ENCODE results near the gene GALNTL6.

Gene GALNTL6

DNA sequence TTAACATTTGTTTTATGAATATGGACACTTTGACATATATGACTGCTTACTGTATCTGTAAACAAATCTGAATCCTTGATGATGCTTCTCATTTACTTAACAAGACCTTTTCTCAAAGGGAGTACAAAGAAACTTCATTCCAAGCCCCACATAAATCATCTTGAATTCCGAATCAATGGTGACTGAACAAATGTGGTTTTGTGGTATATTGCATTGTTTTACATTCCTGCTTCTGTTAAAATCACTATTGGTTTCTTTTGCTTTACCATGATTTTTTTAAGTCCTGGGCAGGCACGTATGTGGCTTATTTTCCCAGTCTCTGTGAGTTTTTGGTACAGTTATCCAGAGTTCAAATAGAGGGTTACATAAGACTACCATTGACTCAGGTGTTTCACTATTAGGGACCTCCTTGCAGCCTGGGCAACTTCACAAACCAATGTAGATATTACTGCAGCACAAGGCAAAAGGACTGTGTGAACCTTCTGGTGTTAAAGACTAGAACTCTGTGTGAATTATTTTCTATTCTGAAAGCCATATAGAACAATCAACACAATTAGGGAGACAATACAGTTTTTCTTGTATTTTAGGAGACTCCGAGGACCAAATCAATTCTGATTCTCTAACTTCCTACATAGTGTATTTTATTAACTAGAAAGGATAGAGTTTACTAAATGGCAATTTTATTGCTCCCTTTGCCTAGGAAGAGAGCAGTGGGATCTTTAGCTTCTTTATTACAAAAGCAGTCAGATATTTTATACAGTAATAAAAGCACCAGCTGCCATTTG lies 196.4 kb downstream of the GALNTL6 start:
- no peak for DNase-seq

DNA sequence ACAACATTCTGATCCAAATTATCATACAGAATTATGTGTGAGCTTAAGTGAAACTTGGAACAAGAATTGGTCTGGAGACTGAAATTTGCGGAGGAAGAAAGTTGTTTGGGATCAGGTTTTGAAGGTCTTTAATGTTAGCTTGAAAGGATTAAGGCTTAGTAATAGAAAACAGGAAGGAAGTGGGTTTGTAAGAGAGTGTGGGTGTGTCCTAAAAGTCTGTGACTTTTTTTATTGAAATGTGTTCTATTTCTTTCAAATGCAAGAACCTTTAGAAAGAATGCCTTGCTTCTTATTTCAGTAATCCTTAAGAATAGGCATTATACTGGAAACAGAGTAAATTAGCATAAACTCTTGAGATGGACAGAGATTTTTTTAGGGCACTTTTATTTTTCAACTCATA lies 198.0 kb downstream of the GALNTL6 start:
- peak; percentile 10 for DNase-seq

DNA sequence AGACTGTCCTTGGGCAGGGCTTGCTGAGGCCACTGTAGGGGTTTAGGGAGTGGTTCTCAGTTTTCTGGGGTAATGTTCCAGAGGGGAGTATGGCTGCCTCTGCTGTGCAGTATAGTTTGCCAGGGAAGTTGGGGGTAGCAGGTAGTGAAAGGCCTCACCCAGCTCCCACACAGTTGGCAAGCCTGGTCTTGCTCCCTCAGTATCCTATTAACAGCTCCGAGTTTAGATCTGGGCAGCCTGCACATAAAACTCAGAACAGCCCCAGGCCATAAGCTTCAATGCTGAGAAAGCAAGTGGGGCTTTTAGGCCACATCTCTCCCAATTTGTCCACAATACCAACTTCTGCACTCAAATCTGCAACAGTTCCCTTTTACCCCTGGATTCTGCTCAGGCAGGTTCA lies 205.2 kb downstream of the GALNTL6 start:
- DNase-seq, result no peak

DNA sequence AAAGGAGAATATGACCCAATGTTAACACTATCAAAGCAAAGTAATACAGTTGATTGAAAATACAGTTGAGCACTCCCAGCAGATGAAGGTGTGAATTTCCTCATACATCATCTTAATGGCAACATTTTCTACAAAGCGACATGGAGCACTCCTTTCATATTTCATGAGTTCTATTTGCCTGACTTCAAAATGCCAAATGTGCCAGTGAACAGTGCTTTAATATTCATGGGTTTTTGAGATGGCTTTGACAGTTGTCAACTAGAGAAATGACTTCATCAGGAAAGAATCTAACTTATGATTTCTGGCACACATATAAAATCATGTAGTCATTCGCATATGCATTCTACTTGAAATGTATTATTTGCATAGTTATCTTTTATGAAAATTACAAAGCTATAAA lies 222.4 kb downstream of the GALNTL6 start:
- DNase-seq, result no peak

DNA sequence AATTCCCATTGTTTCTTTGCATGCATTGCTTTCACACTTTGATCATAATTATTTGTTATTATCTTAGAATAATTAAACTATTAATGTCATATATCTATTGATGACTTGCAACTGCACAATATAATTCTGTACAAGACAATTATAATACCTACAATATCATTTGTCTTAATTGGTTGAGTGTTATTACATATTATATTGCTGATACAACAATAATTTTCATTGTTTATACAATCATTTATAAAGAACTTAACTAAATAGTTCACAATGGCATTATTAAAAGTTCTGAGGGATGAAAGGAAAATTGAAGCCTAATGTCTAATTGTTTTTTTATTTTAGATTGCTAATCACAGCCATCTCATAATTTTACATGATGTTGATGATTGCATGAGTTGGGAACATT lies 227.6 kb downstream of the GALNTL6 start:
- no peak for DNase-seq

DNA sequence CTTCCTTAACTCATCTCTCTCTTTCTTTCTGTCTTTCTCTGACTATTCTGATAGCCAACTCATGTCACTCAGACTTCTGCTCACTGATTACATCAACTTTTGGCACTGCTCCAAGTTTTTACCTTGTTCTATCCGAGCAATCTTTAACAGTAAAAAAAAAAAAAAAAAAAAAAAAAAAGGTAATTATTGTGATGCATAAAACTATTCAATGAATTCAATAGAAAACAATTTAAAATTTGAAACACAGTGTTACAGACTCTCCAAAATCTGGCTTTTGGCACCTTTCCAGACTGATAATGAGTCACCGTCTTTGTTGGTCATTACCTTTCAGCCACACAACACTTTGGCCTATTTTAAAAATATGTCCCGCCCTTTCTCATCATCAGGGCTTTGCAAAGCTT lies 229.5 kb downstream of the GALNTL6 start:
- DNase-seq, result peak; percentile 29

DNA sequence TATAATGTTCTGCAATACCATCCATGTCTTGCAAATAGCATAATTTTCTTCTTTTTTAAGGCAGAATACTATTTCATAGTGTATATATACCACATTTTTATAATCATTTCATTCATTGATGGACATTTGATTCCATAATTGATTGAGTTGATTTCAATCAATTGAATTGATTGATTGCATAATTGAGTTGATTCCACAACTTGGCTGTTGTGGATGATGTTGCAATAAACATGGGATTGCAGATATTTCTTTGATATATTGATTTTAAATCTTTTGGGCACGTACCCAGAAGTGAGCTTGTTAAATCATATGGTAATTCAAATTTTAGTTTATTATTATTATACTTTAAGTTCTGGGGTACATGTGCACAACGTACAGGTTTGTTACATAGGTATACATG lies 232.8 kb downstream of the GALNTL6 start:
- DNase-seq, result no peak

DNA sequence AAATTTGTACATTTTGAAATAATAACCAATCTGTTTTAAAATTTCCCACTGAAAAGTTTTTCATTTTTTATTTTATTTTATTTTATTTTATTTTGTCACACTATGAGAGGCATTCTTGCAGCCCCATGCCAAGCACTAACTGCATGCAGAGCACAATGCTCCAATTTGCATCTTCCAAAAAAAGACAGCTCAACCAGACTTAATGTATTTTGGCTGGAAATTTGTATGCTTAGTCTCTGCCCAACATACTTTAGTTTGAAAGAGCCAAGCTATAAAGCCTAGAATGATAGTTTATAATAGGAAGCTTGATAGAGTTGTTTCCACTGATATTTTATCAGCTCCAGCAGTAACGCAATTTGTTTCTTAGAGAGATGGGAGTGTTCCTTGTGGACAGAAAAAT lies 235.5 kb downstream of the GALNTL6 start:
- DNase-seq, result no peak

DNA sequence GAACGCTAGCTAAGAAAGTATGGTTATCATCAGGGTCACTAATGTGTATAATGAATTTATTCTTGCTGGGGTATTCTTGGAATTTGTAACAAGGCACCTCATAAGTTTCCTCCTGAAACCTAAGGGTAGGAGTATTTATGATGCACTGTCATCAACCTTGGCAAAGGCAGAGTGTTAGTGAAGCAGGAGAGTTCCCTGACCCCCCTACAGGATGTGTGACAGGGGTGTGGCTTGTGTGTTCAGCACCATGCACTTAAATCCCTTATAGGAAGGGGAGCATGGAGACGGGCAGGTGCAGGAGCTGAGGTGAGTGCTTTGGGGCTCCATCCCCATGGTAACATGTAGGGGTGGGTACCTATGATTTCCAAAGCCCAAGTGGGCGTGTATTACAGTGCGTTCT lies 237.7 kb downstream of the GALNTL6 start:
- no peak for DNase-seq

DNA sequence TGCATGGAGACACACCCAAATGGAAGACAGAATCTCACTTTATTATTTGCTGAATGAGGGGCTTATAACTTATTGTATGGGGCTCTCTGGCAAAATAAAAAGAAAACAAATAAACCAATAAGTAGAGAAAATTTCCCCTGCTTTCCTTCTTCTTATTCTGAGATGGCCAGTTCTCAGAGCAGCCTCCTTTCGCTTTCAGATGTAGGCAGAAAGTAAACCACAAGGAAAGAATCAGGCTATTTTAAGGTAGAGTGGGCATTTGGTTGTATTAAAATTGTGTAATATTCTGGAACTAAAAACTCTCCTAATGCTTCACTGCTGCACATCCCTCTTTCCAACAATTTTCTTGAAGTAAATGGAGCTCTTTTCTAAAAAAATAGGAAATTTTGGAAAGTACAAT lies 241.8 kb downstream of the GALNTL6 start:
- DNase-seq, result no peak

DNA sequence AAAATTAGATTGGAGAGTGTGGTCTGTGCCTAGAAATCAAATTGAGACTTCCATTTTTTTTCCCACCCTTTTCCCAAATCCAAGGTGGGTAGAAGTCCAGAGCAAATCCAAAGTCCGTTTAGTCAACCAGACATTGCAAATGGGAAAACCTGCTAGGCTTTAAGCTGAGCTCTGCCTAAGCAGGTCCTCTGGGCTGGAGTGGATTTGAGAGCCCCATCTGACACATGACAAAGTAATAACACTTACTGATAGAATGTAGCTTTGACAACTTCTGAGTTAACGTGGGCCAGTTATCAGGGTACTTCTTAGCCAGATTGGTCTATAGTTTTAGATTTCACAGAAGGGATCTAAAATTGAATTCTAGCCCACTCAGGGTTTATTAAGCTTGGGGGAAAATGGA lies 242.3 kb downstream of the GALNTL6 start:
- DNase-seq, result no peak

DNA sequence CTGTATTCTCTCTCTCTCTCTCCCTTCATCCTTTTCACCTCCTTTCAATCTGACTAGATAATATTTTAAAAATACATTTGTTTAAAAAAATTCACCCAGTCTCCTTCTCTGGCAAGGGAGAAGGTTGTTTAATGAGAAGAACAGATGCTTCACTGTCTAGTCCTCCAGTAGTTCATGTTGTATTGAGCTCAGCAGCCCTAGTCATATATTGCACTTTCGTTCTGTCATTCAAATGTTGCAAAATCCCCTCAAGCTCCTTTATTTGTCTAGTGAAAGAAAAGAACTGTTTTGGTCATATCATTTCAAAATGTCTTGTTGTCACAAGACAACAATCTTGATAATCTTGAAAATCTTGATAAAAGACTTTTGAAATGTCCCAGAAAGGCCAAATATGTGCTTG lies 248.0 kb downstream of the GALNTL6 start:
- DNase-seq, result peak; percentile 23

DNA sequence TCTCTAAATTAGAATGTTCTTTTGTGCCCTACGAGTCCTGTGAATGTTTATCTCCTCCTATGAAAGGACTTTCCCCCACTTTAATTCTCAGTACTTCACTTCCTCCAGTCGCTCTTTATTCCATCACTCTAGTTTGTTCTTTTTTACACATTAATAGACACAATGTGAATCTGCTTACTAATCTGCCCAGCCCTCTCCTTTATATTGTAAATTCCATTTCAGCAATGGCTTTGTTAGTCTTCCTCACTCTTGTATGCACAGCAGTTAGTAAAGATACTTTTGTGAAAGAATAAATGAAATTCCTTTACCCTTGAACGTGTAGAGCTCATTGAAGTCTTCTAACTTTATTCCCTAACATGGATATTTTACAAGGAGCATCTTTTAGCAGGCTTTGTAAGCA lies 255.3 kb downstream of the GALNTL6 start:
- no peak for DNase-seq

DNA sequence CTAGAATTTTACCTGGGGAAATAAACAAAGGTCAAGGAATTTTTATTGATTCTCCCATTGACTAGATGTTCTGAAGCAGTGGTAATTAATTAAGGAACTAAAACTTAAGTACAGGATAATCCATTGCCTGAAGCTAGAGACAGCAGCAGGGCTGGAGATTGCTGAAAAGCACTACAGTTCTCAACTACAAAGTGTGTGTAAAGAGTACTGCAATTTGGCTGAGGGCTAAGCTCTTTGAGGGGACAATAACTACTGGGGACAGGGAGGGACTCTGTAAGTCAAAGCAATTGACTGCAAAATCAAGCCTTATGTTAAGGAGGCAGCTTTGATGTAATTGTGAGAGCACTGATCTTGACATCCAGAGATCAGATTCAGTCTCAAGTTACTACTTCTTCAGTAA lies 260.4 kb downstream of the GALNTL6 start:
- DNase-seq, result no peak

DNA sequence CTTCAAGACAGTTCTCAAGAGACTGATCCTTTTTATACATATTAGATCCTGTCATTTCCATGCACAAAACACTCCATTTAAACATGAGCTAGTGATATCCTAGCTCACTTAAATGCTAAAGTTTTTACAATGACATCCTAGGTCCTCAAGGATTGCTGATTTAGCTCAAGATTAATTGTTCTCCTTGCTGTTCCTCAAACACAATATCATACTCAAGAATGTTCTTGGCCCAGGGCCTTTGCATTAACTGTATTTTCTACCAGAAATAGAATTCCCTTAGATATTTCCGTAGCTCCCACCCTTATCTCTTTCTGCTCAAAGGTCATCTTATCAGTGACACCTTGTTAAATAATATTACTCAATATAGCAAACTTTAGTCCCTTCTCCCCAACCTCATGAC lies 270.1 kb downstream of the GALNTL6 start:
- DNase-seq, result no peak

DNA sequence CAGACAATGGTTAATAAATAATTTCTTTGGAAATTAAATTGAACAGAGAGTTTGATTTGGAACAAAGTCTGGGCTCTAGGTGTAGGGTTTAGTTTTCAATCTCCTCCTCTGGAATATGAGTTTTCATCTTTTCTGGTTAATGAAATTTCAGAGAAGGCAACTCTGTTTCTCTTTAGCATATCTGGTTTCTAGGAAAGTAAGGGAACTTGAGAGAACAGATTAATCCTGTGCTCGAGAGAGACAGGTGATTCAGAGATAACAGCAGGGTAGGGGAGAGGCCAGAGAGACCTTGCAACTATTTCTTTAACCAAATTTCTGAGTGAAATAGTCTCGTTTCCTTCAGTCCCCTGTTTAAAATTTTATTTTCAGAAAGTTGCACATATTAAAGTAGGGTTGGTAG lies 275.4 kb downstream of the GALNTL6 start:
- no peak for DNase-seq

DNA sequence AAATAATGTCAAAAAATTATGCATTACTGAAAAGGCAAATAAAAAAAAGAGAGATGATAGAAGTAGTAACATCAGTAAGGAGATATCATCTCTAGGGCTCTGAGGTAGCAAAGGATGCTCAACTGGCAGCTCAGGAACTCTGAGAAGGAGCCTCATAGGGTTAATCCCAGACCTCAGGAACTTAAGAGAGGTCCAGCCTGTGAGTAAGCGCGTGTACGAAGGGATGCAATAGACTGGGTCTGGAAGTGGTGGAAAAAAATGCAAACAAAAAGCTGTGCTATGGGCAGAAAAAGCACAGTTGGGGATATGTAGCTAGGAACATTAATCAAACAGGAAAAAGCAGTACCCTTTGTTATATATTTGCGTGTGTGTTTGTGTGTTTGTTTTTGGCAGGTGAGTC lies 282.0 kb downstream of the GALNTL6 start:
- no peak for DNase-seq

DNA sequence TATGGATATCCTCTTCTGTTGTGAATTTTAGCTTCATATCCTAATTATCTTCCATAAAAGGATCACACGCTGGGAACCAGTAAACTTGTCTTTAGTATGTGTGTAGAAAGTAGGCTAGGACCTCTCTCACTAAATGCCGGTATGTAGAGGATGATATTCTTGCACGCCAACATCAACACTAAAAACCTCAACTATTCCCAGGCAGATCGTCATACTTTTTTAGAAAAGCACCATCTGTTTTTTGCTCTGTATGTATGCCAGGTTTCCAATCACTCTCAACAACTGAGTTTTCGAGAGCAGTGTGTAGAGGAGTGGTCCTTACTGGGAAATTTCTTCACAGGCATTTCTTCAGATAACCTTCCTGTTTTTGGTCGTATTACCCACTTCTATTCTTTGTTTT lies 283.6 kb downstream of the GALNTL6 start:
- no peak for DNase-seq

DNA sequence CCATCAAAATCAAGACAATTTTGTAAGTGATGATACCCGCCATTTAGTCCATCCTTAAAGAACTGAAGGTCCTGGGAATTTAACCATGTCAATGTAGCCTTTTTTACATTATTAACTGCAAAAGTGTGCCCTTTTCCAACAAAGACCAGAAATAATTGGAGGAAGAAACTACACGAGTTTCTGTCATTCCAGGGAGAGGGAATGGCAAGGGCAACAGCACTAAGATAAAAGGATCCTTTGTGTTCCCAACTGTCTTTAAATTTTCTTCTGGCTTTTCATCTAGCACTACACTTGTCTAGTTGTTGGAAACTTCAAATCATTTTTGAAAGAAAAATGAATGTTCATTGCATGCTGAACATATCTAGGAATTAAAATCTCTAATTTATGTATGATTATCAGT lies 286.2 kb downstream of the GALNTL6 start:
- DNase-seq, result no peak

DNA sequence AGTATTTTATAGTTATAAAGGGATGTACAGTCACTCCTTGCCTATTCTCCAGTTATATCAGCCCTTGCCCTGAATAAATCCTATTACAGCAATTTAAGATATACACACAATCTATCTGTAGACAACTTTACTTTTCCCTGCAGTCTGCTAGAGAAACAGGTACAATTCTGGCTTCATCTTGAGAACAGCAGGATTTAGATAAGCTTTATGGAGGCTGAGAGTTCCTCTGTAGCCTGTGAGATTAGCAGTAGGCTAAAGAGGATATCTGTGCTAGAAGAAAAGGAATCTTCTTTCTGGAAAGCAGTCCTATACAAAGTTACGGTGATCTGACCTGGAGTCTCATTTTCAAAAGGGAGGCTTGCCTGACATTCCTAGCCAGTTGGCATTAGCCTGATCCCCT lies 290.3 kb downstream of the GALNTL6 start:
- DNase-seq, result no peak

DNA sequence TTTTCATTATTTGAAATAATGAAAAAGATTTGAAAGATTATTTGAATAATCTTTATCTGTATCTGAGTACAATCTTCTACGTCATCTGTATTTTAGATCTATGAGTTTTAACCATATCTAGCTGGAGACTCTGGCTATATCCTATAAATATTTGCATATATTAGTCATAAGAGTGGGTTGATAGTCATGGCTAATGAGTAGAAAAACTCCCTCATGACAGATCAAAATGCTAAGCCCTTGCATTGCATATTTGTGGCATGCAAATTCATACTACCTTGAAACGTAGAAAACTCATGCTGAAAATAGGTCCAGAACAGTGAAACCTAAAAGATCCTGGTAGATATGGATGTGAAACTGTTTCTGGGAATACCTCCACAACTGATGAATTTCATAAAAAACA lies 291.3 kb downstream of the GALNTL6 start:
- DNase-seq, result no peak

DNA sequence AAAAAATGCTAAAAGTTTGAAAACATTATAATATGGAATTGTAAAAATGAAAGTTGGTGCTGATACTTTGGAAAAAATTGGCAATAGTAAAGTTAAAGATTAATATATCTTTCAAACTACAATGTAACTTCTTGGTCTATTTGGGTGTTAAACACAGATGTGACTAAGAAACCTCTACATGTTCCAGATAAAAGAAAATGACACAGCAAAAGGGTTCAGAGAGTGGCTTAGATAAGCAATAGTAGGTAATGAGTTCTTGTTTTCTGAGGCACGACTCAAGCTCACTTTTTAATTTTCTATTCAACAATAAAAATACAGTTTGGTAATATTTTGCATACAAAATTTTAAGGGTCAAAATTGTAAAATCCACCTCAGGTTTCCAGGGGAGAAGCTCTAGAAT lies 292.7 kb downstream of the GALNTL6 start:
- DNase-seq, result peak; percentile 40

DNA sequence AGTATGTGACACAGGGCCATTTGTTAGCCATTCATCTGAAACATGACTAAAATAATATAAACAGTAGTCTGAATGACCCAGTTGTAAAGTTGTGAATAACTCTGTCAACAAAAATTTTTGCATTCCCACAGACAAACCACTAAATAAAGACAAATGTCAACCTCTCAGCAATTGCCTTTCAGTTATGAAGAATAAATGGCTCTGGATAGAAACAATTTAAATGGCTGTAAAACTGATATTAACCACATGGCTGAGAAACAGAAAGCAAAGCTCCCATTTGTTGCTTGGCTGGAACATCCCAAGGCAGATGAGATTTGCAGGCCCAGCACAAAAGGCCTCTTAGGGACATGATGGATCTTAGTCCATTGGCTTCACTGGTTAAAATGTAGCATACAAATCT lies 296.3 kb downstream of the GALNTL6 start:
- no peak for DNase-seq

DNA sequence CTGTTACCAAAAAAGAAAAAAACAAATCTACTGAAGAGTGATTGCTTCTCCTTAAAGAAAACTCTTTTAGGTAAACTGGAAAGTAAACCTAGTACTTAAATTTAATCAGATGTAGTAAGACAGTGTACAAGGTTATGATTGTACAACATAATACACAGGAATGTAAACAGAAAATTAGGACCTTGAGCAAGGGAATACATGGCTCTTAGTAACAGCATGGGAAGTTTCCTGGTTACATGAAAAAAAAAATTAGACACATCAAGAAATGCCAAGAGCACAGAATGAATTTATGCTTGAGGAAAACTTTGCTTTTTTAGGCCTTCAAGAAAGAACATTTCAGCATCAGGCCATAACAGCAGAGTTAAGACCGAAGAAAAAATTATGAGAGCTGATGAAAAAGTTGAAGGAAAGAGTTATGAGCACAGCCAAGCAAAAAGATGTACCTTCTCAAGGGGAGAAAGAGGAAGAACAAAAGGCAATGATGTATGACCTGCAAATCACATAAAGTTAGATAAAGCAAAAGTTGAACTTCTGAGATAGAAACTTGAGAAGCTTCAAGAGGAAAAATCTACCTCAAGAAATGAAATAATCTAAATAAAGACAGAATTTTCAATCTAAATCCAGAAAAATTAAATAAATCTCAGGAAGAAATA lies 311.6 kb downstream of the GALNTL6 start:
- DNase-seq, result no peak

DNA sequence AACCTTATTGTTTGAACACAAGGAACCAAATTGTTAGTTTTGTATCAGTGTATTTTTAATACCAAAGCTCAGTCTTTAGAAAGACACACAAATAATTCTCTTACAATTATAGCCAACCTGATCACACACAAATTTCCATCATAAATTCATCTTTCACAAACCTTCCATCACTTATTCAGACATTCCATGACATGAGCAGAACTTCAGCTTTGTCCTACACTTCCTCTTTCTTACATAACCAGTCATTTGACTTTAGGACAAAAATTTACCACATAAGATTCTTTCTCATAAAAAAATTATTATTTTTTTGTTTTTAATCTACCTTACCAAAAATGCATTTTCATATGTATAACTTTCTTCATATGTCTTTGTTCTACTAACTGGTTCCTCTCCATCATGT lies 312.2 kb downstream of the GALNTL6 start:
- DNase-seq, result no peak
